ENCODE measurements around the gene PAQR3. TPM values are rescaled to one million over a fixed set of nuclear protein-coding genes. Genes with fewer than 3 reads are reported as not detected.

Gene PAQR3
- total and polyA plus RNA-seq, 9 of the 15 experiments (the other 6 are each of a cell fraction or from before 2014, with no cell fraction given) = 10.7 to 77.1 (median 31.6) TPM

DNA sequence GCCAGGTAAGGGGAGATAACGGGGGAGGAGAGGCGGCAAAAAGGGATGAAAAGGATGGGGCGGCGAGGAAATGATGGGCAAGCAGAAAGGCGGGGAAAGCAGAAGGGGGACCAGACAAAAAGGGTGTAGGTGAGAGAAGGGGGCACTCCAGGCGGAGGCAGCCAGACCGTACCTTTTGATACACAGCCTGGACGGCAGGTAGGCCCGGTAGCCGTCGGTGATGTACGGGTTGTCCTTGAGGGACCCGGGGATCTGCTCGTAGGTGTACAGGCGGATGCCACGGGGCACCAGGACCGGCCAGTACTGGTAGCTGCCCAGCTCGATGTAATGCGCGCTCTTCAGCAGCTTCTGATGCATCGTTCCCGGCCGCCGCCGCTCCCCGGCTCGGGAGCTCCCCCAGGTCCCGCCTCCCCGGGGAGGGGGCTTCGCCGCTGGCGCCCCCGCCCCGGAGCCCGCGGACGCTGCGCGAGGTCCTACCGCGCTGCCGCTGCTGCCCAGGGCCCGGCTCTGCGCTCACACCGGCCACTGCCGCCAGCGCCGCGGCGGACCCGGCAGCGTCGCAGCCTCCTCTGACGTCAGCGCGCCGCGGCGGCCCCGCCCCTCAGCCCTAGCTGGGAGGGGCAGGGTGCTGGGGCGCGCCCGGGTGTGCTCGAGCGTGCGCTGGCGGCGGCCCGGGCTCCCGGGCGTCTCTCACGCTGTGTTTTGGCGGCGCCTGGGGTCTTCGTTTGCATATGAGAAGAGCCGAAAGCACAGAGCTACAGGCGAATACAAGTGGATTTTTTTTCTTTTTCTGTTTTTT is at the start of gene PAQR3 (continued):
- TF ChIP-seq, protein P1, sequence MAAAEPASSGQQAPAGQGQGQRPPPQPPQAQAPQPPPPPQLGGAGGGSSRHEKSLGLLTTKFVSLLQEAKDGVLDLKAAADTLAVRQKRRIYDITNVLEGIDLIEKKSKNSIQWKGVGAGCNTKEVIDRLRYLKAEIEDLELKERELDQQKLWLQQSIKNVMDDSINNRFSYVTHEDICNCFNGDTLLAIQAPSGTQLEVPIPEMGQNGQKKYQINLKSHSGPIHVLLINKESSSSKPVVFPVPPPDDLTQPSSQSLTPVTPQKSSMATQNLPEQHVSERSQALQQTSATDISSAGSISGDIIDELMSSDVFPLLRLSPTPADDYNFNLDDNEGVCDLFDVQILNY (CRISPR knock-in tag; IDR thresholded peaks at IDR 0.05) = no peak
- TF ChIP-seq ZNF507 (tag; conservative IDR thresholded peaks at IDR 0.05) (no peak), SRSF1 (IDR thresholded peaks at IDR 0.05; ENCODE audit: low read depth, low read length) (no peak), ZNF232 (CRISPR knock-in tag; IDR thresholded peaks at IDR 0.05) (no peak), POLR3A (IDR thresholded peaks at IDR 0.05; ENCODE audit: borderline replicate concordance, extremely low read depth, insufficient read depth, insufficient read length) (no peak), NR4A1 (CRISPR knock-in tag; IDR thresholded peaks at IDR 0.05) (no peak), NR4A1 (tag; IDR thresholded peaks at IDR 0.05) (no peak), ZNF124 (CRISPR knock-in tag; IDR thresholded peaks at IDR 0.05) (no peak), FOXP1 (CRISPR knock-in tag; IDR thresholded peaks at IDR 0.05) (peak; percentile 75; the same call in 1 of the 2 replicates), NFXL1 (CRISPR knock-in tag; IDR thresholded peaks at IDR 0.05) (no peak), ATF1 (CRISPR knock-in tag; IDR thresholded peaks at IDR 0.05) (peak; percentile 71; the same call in 1 of the 2 replicates), ATF1 (tag; IDR thresholded peaks at IDR 0.05) (peak; percentile 90), SMARCC2 (IDR thresholded peaks at IDR 0.05; ENCODE audit: low read depth) (no peak; the same call in 1 of the 2 replicates), HDAC8 (tag; IDR thresholded peaks at IDR 0.05) (no peak), RAD21 (CRISPR knock-in tag; conservative IDR thresholded peaks at IDR 0.05 in 1 of 2, IDR thresholded peaks at IDR 0.05 in 1 of 2) (0 out of 4 replicates have a peak, but pooled peaks of 1 of the 2 experiments have one; percentile 14), KLF10 (CRISPR knock-in tag; IDR thresholded peaks at IDR 0.05) (no peak)
- TF ChIP-seq, protein P2, sequence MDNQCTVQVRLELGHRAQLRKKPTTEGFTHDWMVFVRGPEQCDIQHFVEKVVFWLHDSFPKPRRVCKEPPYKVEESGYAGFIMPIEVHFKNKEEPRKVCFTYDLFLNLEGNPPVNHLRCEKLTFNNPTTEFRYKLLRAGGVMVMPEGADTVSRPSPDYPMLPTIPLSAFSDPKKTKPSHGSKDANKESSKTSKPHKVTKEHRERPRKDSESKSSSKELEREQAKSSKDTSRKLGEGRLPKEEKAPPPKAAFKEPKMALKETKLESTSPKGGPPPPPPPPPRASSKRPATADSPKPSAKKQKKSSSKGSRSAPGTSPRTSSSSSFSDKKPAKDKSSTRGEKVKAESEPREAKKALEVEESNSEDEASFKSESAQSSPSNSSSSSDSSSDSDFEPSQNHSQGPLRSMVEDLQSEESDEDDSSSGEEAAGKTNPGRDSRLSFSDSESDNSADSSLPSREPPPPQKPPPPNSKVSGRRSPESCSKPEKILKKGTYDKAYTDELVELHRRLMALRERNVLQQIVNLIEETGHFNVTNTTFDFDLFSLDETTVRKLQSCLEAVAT (IDR thresholded peaks at IDR 0.05) = 0 out of 4 replicates have a peak, but pooled peaks of 1 of the 2 experiments have one; percentile 43
- TF ChIP-seq, protein P3, sequence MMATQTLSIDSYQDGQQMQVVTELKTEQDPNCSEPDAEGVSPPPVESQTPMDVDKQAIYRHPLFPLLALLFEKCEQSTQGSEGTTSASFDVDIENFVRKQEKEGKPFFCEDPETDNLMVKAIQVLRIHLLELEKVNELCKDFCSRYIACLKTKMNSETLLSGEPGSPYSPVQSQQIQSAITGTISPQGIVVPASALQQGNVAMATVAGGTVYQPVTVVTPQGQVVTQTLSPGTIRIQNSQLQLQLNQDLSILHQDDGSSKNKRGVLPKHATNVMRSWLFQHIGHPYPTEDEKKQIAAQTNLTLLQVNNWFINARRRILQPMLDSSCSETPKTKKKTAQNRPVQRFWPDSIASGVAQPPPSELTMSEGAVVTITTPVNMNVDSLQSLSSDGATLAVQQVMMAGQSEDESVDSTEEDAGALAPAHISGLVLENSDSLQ (IDR thresholded peaks at IDR 0.05) = no peak
- TF ChIP-seq, protein P4, sequence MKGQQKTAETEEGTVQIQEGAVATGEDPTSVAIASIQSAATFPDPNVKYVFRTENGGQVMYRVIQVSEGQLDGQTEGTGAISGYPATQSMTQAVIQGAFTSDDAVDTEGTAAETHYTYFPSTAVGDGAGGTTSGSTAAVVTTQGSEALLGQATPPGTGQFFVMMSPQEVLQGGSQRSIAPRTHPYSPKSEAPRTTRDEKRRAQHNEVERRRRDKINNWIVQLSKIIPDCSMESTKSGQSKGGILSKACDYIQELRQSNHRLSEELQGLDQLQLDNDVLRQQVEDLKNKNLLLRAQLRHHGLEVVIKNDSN (CRISPR knock-in tag; IDR thresholded peaks at IDR 0.05) = no peak
- TF ChIP-seq, protein P5, sequence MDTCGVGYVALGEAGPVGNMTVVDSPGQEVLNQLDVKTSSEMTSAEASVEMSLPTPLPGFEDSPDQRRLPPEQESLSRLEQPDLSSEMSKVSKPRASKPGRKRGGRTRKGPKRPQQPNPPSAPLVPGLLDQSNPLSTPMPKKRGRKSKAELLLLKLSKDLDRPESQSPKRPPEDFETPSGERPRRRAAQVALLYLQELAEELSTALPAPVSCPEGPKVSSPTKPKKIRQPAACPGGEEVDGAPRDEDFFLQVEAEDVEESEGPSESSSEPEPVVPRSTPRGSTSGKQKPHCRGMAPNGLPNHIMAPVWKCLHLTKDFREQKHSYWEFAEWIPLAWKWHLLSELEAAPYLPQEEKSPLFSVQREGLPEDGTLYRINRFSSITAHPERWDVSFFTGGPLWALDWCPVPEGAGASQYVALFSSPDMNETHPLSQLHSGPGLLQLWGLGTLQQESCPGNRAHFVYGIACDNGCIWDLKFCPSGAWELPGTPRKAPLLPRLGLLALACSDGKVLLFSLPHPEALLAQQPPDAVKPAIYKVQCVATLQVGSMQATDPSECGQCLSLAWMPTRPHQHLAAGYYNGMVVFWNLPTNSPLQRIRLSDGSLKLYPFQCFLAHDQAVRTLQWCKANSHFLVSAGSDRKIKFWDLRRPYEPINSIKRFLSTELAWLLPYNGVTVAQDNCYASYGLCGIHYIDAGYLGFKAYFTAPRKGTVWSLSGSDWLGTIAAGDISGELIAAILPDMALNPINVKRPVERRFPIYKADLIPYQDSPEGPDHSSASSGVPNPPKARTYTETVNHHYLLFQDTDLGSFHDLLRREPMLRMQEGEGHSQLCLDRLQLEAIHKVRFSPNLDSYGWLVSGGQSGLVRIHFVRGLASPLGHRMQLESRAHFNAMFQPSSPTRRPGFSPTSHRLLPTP (IDR thresholded peaks at IDR 0.05; ENCODE audit: borderline replicate concordance, extremely low read depth, insufficient read length) = no peak

All from K562 (cell line).